ENCODE measurements around the gene SNRNP40. TPM values are rescaled to one million over a fixed set of nuclear protein-coding genes. Genes with fewer than 3 reads are reported as not detected.

The SNRNP40 gene
- polyA plus RNA-seq, 1 of the 3 experiments (the other 2 are of a cell fraction) = 46.7 TPM

DNA sequence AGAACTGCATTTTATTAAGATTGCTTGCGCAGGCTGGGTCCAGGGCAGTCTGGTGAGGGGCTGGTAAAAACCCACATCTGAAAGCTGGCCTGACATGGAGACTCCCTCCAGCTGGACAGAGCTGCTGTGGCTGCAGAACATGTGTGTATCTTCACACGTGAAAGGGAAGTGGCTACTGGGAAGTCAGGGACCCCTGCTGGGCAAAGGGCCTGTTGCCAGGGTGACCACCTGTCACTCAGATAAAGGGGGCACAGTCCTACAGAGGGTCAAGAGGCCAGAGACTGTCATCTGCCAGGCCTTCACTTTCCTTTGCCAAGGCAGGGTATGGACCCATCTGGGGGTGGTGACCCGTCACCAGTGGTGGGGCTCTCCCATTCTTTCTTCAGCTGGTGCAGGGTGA lies 74.4 kb downstream of the SNRNP40 start:
- TF ChIP-seq NRF1 (IDR thresholded peaks at IDR 0.05; ENCODE audit: low read depth, low read length) (no peak), TEAD4 (IDR thresholded peaks at IDR 0.05; ENCODE audit: borderline replicate concordance, insufficient read depth) (no peak), EZH2phosphoT487 (IDR thresholded peaks at IDR 0.05; ENCODE audit: borderline replicate concordance, low read depth) (no peak), TAF1 (IDR thresholded peaks at IDR 0.05; ENCODE audit: borderline replicate concordance, low read depth, low read length) (no peak), GABPA (IDR thresholded peaks at IDR 0.05; ENCODE audit: low read depth) (no peak), FOXM1 (IDR thresholded peaks at IDR 0.05; ENCODE audit: low read depth) (no peak), EP300 (IDR thresholded peaks at IDR 0.05; ENCODE audit: borderline replicate concordance in 1 of 2, low read depth in 1 of 2, low read length in 1 of 2) (no peak), ELF1 (IDR thresholded peaks at IDR 0.05) (no peak), SMC3 (IDR thresholded peaks at IDR 0.05; ENCODE audit: low read depth, low read length) (no peak), TCF12 (IDR thresholded peaks at IDR 0.05) (no peak), CHD2 (IDR thresholded peaks at IDR 0.05; ENCODE audit: low read length, partially characterized antibody) (no peak), SIN3A (IDR thresholded peaks at IDR 0.05; ENCODE audit: borderline replicate concordance, low read depth, low read length) (no peak), GATA2 (CRISPR knock-in tag; IDR thresholded peaks at IDR 0.05) (no peak), RCOR1 (IDR thresholded peaks at IDR 0.05; ENCODE audit: low read length) (no peak), RFX5 (IDR thresholded peaks at IDR 0.05; ENCODE audit: low read length) (no peak)
- TF ChIP-seq, protein P1, sequence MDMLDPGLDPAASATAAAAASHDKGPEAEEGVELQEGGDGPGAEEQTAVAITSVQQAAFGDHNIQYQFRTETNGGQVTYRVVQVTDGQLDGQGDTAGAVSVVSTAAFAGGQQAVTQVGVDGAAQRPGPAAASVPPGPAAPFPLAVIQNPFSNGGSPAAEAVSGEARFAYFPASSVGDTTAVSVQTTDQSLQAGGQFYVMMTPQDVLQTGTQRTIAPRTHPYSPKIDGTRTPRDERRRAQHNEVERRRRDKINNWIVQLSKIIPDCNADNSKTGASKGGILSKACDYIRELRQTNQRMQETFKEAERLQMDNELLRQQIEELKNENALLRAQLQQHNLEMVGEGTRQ (IDR thresholded peaks at IDR 0.05; ENCODE audit: borderline replicate concordance, low read depth, low read length) = no peak
- TF ChIP-seq, protein P2, sequence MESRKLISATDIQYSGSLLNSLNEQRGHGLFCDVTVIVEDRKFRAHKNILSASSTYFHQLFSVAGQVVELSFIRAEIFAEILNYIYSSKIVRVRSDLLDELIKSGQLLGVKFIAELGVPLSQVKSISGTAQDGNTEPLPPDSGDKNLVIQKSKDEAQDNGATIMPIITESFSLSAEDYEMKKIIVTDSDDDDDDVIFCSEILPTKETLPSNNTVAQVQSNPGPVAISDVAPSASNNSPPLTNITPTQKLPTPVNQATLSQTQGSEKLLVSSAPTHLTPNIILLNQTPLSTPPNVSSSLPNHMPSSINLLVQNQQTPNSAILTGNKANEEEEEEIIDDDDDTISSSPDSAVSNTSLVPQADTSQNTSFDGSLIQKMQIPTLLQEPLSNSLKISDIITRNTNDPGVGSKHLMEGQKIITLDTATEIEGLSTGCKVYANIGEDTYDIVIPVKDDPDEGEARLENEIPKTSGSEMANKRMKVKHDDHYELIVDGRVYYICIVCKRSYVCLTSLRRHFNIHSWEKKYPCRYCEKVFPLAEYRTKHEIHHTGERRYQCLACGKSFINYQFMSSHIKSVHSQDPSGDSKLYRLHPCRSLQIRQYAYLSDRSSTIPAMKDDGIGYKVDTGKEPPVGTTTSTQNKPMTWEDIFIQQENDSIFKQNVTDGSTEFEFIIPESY (IDR thresholded peaks at IDR 0.05; ENCODE audit: borderline replicate concordance, low read depth) = no peak
- TF ChIP-seq, protein P3, sequence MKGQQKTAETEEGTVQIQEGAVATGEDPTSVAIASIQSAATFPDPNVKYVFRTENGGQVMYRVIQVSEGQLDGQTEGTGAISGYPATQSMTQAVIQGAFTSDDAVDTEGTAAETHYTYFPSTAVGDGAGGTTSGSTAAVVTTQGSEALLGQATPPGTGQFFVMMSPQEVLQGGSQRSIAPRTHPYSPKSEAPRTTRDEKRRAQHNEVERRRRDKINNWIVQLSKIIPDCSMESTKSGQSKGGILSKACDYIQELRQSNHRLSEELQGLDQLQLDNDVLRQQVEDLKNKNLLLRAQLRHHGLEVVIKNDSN (IDR thresholded peaks at IDR 0.05; ENCODE audit: borderline replicate concordance, low read depth) = no peak
- TF ChIP-seq, protein P4, sequence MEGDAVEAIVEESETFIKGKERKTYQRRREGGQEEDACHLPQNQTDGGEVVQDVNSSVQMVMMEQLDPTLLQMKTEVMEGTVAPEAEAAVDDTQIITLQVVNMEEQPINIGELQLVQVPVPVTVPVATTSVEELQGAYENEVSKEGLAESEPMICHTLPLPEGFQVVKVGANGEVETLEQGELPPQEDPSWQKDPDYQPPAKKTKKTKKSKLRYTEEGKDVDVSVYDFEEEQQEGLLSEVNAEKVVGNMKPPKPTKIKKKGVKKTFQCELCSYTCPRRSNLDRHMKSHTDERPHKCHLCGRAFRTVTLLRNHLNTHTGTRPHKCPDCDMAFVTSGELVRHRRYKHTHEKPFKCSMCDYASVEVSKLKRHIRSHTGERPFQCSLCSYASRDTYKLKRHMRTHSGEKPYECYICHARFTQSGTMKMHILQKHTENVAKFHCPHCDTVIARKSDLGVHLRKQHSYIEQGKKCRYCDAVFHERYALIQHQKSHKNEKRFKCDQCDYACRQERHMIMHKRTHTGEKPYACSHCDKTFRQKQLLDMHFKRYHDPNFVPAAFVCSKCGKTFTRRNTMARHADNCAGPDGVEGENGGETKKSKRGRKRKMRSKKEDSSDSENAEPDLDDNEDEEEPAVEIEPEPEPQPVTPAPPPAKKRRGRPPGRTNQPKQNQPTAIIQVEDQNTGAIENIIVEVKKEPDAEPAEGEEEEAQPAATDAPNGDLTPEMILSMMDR (IDR thresholded peaks at IDR 0.05) = no peak
- no peaks in the 10 kb centered on the region for H4K20me1 ChIP-seq (ENCODE audit: insufficient read depth)
- no peaks in the 10 kb centered on the region for H3K9me2 ChIP-seq
- H3K4me1 ChIP-seq (ENCODE audit: control insufficient read depth in 1 of 2, insufficient read depth in 2 of 2, low read depth in 1 of 2, low read length in 1 of 2) = peaks cover 0 to 28% of the 10 kb centered on the region in 2 experiments; a peak in 1 of 4 replicates
- no peaks in the 10 kb centered on the region for H3K79me2 ChIP-seq (ENCODE audit: insufficient read depth)
- H3K9ac ChIP-seq = no peak overlapping the region
- DNase-seq = no peak
- H3K27ac ChIP-seq (ENCODE audit: low read depth in 2 of 2, low read length in 1 of 2) = no peak overlapping the region
- H3K9me3 ChIP-seq = no peaks in the 10 kb centered on the region
- WGBS (ENCODE audit: low lambda C conversion rate) = 76% methylated on average over 3 of the region's 3 CpGs
- H3K4me3 ChIP-seq (ENCODE audit: low read depth in 2 of 2, low read length in 1 of 2) = no peak overlapping the region
- H3K36me3 ChIP-seq (replicated peaks in 1 of 2; ENCODE audit: control insufficient read depth in 1 of 2, insufficient read depth in 2 of 2, low read length in 1 of 2) = no peaks in the 10 kb centered on the region
- H3F3A ChIP-seq (replicated peaks; ENCODE audit: insufficient read depth) = no peaks in the 10 kb centered on the region
- H3K27me3 ChIP-seq (ENCODE audit: insufficient read depth) = peaks cover 5% of the 10 kb centered on the region; the same call in 1 of the 2 replicates
- no peak overlapping the region for H2AFZ ChIP-seq (ENCODE audit: low read depth)
- no peak overlapping the region for H3K4me2 ChIP-seq
- CTCF ChIA-PET = interaction anchor here (0.6 to 2.3 kb wide), 3 partner anchors 32 to 110 kb away, joined by 3 to 10 read pairs (median 3); no protein-coding TSS in a partner anchor
- POLR2A ChIA-PET = no interaction called here
